DMS79 (cell line): ENCODE data around the gene BICDL1.
"Not testable (repeated sequence)": the region's sequence is repeated elsewhere in the genome, so short reads cannot be mapped to it uniquely, and the experiment has no call there.

Experiments
- DNase-seq: peaks from one replicate; lab custom pipeline; 2025; lab: John Stamatoyannopoulos, UW

BICDL1 gene

GRCh38 chr12:120006258-120006975 is 17.4 kb downstream of the BICDL1 start:
- DNase-seq, result no peak

- no peak for DNase-seq
Measured at GRCh38 chr12:120007272-120007671, 18.2 kb downstream of the BICDL1 start.

GRCh38 chr12:120010661-120011230 is 21.7 kb downstream of the BICDL1 start:
- no peak for DNase-seq

GRCh38 chr12:120012067-120012621 is 23.1 kb downstream of the BICDL1 start:
- no peak for DNase-seq

- DNase-seq, result no peak
Measured at GRCh38 chr12:120013659-120014380, 24.8 kb downstream of the BICDL1 start.

GRCh38 chr12:120014381-120014735 is 25.3 kb downstream of the BICDL1 start:
- not testable (repeated sequence) for DNase-seq

GRCh38 chr12:120015313-120015712 is 26.3 kb downstream of the BICDL1 start:
- DNase-seq, result no peak

GRCh38 chr12:120016199-120016598 is 27.2 kb downstream of the BICDL1 start:
- DNase-seq, result not testable (repeated sequence)

- DNase-seq, result no peak
Measured at GRCh38 chr12:120019197-120019596, 30.2 kb downstream of the BICDL1 start.

GRCh38 chr12:120019938-120020337 is 30.9 kb downstream of the BICDL1 start:
- DNase-seq, result no peak

- DNase-seq, result no peak
Measured at GRCh38 chr12:120024193-120024592, 35.2 kb downstream of the BICDL1 start.

- DNase-seq, result no peak
Measured at GRCh38 chr12:120025640-120026039, 36.6 kb downstream of the BICDL1 start.

- DNase-seq, result no peak
Measured at GRCh38 chr12:120032242-120032641, 43.2 kb downstream of the BICDL1 start.

GRCh38 chr12:120037851-120038250 is 48.8 kb downstream of the BICDL1 start:
- DNase-seq, result no peak

- DNase-seq, result no peak
Measured at GRCh38 chr12:120039711-120040110, 50.7 kb downstream of the BICDL1 start.

GRCh38 chr12:120041386-120042231 is 52.6 kb downstream of the BICDL1 start:
- no peak for DNase-seq

GRCh38 chr12:120045367-120045766 is 56.3 kb downstream of the BICDL1 start:
- not testable (repeated sequence) for DNase-seq

GRCh38 chr12:120047072-120047471 is 58.0 kb downstream of the BICDL1 start:
- no peak for DNase-seq

- DNase-seq, result no peak
Measured at GRCh38 chr12:120048263-120048662, 59.2 kb downstream of the BICDL1 start.

- no peak for DNase-seq
Measured at GRCh38 chr12:120049426-120049825, 60.4 kb downstream of the BICDL1 start.

GRCh38 chr12:120051535-120051934 is 62.5 kb downstream of the BICDL1 start:
- no peak for DNase-seq

GRCh38 chr12:120054293-120054692 is 65.3 kb downstream of the BICDL1 start:
- DNase-seq, result no peak
